MCF 10A (cell line): ENCODE measurements around the gene USP47. TPM values are rescaled to one million over a fixed set of nuclear protein-coding genes. Genes with fewer than 3 reads are reported as not detected.

Experiments
- BruUV-seq: library from RNA; stranded (reverse); fragments of 400-500 nt; replicated peaks from 2 replicates; lab custom pipeline; 2021; lab: Mats Ljungman, UMichigan
- CTCF ChIA-PET: fragments of 300-600 bp; sonication (Branson Sonifier 250); formaldehyde crosslinking; extraction: SDS; loops from one replicate; lab custom pipeline; 2021; ENCODE audit warnings: antibody characterized with exemption, inconsistent platforms; lab: Yijun Ruan, JAX
- POLR2A ChIA-PET: fragments of 300-600, 350-650 bp; sonication (Branson Sonifier 250); formaldehyde crosslinking; extraction: SDS; loops from one replicate; lab custom pipeline; 2020; ENCODE audit warnings: antibody characterized with exemption, inconsistent platforms; lab: Yijun Ruan, JAX
- DNase-seq: peaks from one replicate; pipeline ENCODE4 v3.0.0-alpha.2; 2018; ENCODE audit not compliant: unreplicated experiment
- H3K27ac Mint-ChIP-seq: one replicate; pipeline ENCODE4 v1.8.0; 2022; ENCODE audit warnings: mild to moderate bottlenecking, low read depth, mixed read lengths; ENCODE audit not compliant: unreplicated experiment
- H3K27me3 Mint-ChIP-seq: one replicate; pipeline ENCODE4 v1.8.0; 2022; ENCODE audit warnings: mixed read lengths; ENCODE audit not compliant: insufficient read depth, unreplicated experiment
- H3K36me3 Mint-ChIP-seq: one replicate; pipeline ENCODE4 v1.8.0; 2022; ENCODE audit warnings: mild to moderate bottlenecking, moderate library complexity, mixed read lengths; ENCODE audit not compliant: insufficient read depth, unreplicated experiment
- H3K4me1 Mint-ChIP-seq: one replicate; pipeline ENCODE4 v1.8.0; 2022; ENCODE audit warnings: mixed read lengths; ENCODE audit not compliant: insufficient read depth, unreplicated experiment
- H3K4me3 Mint-ChIP-seq: one replicate; pipeline ENCODE4 v1.8.0; 2022; ENCODE audit warnings: mild to moderate bottlenecking, moderate library complexity, mixed read lengths; ENCODE audit not compliant: unreplicated experiment
- H3K9me3 Mint-ChIP-seq: one replicate; pipeline ENCODE4 v1.8.0; 2022; ENCODE audit warnings: mixed read lengths; ENCODE audit not compliant: unreplicated experiment
- intact Hi-C: fragments of 100-400 bp; cut with micrococcal nuclease; formaldehyde crosslinking; loops from 2 replicates; pipeline ENCODE4 v1.14.1; 2022
- total RNA-seq: library from RNA; stranded (reverse); gene quantifications from 2 replicates; pipeline ENCODE4 v1.2.3, GENCODE V29; 2022
- TF ChIP-seq, protein P1 (sequence below): fragments of 200-600 bp; IDR thresholded peaks from one replicate; pipeline ENCODE4 v1.8.0; 2022; ENCODE audit warnings: antibody characterized with exemption, mild to moderate bottlenecking; ENCODE audit not compliant: unreplicated experiment

The USP47 gene
- total RNA-seq, 1 experiment from 2014 or later, result 41.6 TPM

- intact Hi-C loops, result no loop called here
- H3K4me1 Mint-ChIP-seq, result no peaks in the 10 kb centered on the region
- ChIA-PET POLR2A (interaction anchor here (0.6 to 2.4 kb wide), 3 partner anchors 15 to 76 kb away, joined by 3 to 10 read pairs (median 3); partner anchors contain the start of gene USP47), CTCF (interaction anchor here (0.8 to 1.3 kb wide), 2 partner anchors 17 to 44 kb away, joined by 3 read pairs; no protein-coding TSS in a partner anchor)
- no peak overlapping the region for H3K27ac Mint-ChIP-seq
- TF ChIP-seq, protein P1, sequence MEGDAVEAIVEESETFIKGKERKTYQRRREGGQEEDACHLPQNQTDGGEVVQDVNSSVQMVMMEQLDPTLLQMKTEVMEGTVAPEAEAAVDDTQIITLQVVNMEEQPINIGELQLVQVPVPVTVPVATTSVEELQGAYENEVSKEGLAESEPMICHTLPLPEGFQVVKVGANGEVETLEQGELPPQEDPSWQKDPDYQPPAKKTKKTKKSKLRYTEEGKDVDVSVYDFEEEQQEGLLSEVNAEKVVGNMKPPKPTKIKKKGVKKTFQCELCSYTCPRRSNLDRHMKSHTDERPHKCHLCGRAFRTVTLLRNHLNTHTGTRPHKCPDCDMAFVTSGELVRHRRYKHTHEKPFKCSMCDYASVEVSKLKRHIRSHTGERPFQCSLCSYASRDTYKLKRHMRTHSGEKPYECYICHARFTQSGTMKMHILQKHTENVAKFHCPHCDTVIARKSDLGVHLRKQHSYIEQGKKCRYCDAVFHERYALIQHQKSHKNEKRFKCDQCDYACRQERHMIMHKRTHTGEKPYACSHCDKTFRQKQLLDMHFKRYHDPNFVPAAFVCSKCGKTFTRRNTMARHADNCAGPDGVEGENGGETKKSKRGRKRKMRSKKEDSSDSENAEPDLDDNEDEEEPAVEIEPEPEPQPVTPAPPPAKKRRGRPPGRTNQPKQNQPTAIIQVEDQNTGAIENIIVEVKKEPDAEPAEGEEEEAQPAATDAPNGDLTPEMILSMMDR, result no peak
- no TSS peak for BruUV-seq
- no peak overlapping the region for H3K4me3 Mint-ChIP-seq
- H3K9me3 Mint-ChIP-seq, result no peaks in the 10 kb centered on the region
- no peaks in the 10 kb centered on the region for H3K27me3 Mint-ChIP-seq
- DNase-seq, result no peak
- H3K36me3 Mint-ChIP-seq, result no peaks in the 10 kb centered on the region
These were observed 36.5 kb upstream of the USP47 start for GRCh38 chr11:11805228-11805627.

GRCh38 chr11:11806074-11806473 lies 35.7 kb upstream of the USP47 start:
- no TSS peak for BruUV-seq
- H3K4me3 Mint-ChIP-seq, result no peak overlapping the region
- ChIA-PET CTCF (interaction anchor here (0.7 to 1.3 kb wide), 2 partner anchors 43 to 259 kb away, joined by 3 read pairs; no protein-coding TSS in a partner anchor), POLR2A (interaction anchor here (2.4 kb wide), 1 partner anchor 36 kb away, joined by 10 read pairs; the partner anchor contains the start of gene USP47)
- H3K27me3 Mint-ChIP-seq, result no peaks in the 10 kb centered on the region
- no peak overlapping the region for H3K27ac Mint-ChIP-seq
- TF ChIP-seq, protein P1, result no peak
- no peaks in the 10 kb centered on the region for H3K4me1 Mint-ChIP-seq
- no peaks in the 10 kb centered on the region for H3K9me3 Mint-ChIP-seq
- H3K36me3 Mint-ChIP-seq, result no peaks in the 10 kb centered on the region
- DNase-seq, result no peak
- intact Hi-C loops, result no loop called here

DNA sequence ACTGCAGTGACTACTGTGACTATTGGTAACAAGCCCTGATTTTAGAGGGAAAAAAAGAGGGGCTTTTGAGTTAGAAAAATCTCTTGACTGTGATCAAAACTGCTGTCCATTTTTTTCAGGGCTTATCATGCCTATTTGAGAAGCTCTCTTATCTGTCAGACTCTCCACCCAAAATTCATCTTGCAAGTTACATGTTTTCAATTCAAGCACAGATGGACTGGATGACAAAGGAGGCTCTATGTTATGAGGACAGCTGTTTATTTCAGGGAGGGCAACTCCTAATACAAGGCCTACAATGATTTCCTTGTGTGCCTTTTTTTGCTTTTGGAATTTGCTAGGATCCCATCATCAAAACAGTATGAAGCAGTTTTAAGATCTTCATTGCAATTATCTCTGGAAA lies 35.2 kb upstream of the USP47 start:
- CTCF ChIA-PET, result interaction anchor here (0.7 to 2.6 kb wide), 2 partner anchors 8 to 259 kb away, joined by 3 to 20 read pairs; no protein-coding TSS in a partner anchor
- intact Hi-C loops, result no loop called here
- POLR2A ChIA-PET, result interaction anchor here (0.7 to 2.4 kb wide), 4 partner anchors 26 to 1769 kb away, joined by 3 to 10 read pairs (median 3); partner anchors contain the start of gene USP47
- Mint-ChIP-seq H3K4me3 (no peak overlapping the region), H3K9me3 (no peaks in the 10 kb centered on the region), H3K36me3 (no peaks in the 10 kb centered on the region), H3K4me1 (no peaks in the 10 kb centered on the region), H3K27ac (no peak overlapping the region), H3K27me3 (no peaks in the 10 kb centered on the region)
- TF ChIP-seq, protein P1, result no peak
- no peak for DNase-seq
- BruUV-seq, result no TSS peak

GRCh38 chr11:11807811-11808782 lies 33.7 kb upstream of the USP47 start:
- no peak overlapping the region for H3K4me3 Mint-ChIP-seq
- peaks cover 6% of the 10 kb centered on the region for H3K9me3 Mint-ChIP-seq
- DNase-seq, result no peak
- H3K27me3 Mint-ChIP-seq, result no peaks in the 10 kb centered on the region
- no TSS peak for BruUV-seq
- POLR2A ChIA-PET, result interaction anchor here (0.9 to 2.4 kb wide), 3 partner anchors 33 to 36 kb away, joined by 3 to 10 read pairs (median 4); partner anchors contain the start of gene USP47
- TF ChIP-seq, protein P1, result no peak
- H3K36me3 Mint-ChIP-seq, result no peaks in the 10 kb centered on the region
- peaks cover 9% of the 10 kb centered on the region for H3K4me1 Mint-ChIP-seq
- CTCF ChIA-PET, result interaction anchor here (0.6 to 2.6 kb wide), 5 partner anchors 10 to 1018 kb away, joined by 3 to 20 read pairs (median 3); no protein-coding TSS in a partner anchor
- H3K27ac Mint-ChIP-seq, result no peak overlapping the region
- intact Hi-C loops, result no loop called here
